Limb (tissue), 2 donors: ENCODE results near the gene MIA.
"Not testable (repeated sequence)": the region's sequence is repeated elsewhere in the genome, so short reads cannot be mapped to it uniquely, and the experiment has no call there.

Experiments
- DNase-seq, 2 donors: peaks; one replicate each; pipeline ENCODE4 v3.0.0-alpha.2; 2016; ENCODE audit errors: extremely low spot score in 2 of 2

MIA gene

DNA sequence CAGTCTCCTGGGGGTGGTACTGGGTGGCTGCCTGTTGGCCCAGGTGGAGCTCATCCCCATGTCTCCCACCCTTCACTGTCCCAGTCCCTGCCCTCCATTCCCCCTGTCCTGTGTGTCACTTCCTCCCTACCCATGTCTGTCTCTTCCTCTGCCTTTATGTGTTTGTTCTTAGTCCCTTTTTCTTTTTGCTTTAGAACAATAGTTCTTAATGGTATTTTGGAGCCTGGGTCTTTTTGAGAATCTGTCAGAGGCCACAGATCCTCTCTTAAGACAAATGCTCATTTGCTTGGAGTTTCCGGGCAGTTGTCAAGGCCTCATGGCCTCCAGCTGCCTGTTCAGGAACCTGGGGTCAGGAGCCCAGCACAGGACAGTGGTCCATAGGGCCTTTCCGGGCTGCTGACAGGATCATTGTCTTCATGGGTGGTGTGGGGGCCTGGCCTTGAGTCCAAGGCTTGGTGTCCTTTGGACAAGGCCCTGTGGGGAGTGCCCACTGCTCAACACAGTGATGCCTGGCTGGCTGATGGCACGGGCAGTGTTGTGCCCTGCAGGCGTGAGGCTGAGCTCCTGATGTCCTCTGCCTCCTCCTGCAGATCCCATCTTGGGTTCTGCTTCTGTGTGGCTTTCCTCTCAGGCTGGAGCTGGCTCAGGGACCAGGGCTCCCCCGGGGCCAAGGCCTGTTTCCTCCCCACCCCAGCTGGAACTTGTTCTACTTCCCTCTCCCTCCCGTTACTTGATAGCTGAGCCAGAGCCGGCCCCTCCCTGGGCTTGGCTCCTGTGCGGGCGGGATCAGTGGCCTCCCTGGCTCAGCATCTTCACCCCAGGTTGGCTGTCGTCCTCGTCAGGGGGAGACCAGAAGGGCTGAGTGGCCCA, 27.2 kb downstream of the MIA start:
- DNase-seq, result no peak

- DNase-seq, result no peak
These were observed 28.0 kb downstream of the MIA start for GRCh38 chr19:40803170-40803856.

- no peak for DNase-seq
These were observed 28.8 kb downstream of the MIA start for GRCh38 chr19:40803857-40804782.

GRCh38 chr19:40804783-40805242, 29.5 kb downstream of the MIA start:
- DNase-seq, result no peak

- no peak for DNase-seq
These were observed 30.0 kb downstream of the MIA start for GRCh38 chr19:40805258-40805868.

GRCh38 chr19:40806423-40807146, 31.3 kb downstream of the MIA start:
- peak; percentile 90 to 91 for DNase-seq

- DNase-seq, result no peak
These were observed 32.1 kb downstream of the MIA start for GRCh38 chr19:40807147-40808020.

DNA sequence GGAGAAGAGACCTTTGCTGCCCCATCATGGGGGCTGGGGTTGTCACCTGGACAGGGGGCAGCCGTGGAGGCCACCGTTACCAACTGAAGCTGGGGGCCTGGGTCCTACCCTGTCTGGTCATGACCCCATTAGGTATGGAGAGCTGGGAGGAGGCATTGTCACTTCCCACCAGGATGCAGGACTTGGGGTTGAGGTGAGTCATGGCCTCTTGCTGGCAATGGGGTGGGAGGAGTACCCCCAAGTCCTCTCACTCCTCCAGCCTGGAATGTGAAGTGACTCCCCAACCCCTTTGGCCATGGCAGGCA, 32.7 kb downstream of the MIA start:
- no peak for DNase-seq

DNA sequence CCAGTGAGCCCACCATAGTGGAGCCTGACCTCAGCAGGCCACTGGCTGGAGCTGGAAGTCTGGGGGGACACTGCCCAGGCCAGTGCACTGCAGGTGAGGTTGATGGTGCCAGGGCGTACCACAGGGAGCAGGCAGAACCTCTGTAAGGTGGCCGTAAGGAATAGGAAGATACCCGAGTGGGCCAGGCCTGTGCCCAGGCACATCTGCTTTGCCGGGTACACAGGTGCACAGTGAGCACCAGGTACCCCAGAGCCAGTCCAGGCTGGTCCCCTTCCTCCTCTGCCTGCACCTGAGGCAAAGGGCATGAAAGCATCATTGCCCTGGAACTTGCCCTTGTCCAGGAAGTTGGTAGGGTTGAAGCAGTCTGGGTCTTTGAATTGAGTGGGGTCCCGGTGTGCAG, 33.2 kb downstream of the MIA start:
- DNase-seq, result no peak

DNA sequence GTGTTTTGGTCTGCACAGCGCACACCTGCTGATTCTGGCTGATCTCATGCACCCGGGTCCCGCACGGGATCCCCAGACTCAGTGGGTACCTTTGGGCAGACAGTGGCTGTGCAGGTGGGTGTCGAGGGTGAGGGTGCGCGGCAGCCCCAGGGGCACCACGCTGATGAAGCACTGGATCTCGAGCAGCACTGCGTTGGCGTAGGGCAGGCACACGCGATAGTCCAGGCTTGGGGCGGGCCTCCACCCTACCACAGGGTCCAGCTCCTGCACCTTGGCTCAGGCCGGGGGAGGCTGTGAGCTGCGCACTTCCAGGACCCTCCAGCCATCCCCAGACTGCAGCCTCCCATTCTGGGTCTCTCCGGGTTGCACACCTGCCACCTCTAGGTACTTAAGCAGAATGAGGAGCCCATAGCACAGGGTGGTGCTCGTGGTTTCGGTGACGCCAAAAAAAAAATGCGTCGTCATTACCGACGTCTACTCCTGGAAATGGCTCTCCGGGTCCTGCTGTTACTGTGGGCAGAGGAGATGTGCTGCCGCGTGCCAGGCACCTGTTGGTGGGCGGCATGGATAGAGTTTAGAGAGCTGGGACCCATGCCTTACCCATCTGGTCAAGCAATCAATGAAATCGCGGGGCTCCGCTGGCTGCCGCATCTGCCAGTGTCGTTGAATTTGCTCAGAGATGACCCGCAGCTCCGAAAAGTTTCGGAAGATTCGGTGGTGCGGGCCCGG, 34.2 kb downstream of the MIA start:
- no peak for DNase-seq

GRCh38 chr19:40810160-40810559, 34.8 kb downstream of the MIA start:
- DNase-seq, result no peak

GRCh38 chr19:40810649-40811408, 35.5 kb downstream of the MIA start:
- DNase-seq, result peak; percentile 64 to 86

- DNase-seq, result peak; percentile 20 to 75
These were observed 36.4 kb downstream of the MIA start for GRCh38 chr19:40811478-40812341.

- DNase-seq, result not testable (repeated sequence)
These were observed 37.2 kb downstream of the MIA start for GRCh38 chr19:40812571-40812970.

- no peak for DNase-seq
These were observed 37.9 kb downstream of the MIA start for GRCh38 chr19:40813182-40813581.

GRCh38 chr19:40815223-40815622, 39.9 kb downstream of the MIA start:
- no peak for DNase-seq
